ENCODE data around the gene SPRR2E.

The SPRR2E gene

DNA sequence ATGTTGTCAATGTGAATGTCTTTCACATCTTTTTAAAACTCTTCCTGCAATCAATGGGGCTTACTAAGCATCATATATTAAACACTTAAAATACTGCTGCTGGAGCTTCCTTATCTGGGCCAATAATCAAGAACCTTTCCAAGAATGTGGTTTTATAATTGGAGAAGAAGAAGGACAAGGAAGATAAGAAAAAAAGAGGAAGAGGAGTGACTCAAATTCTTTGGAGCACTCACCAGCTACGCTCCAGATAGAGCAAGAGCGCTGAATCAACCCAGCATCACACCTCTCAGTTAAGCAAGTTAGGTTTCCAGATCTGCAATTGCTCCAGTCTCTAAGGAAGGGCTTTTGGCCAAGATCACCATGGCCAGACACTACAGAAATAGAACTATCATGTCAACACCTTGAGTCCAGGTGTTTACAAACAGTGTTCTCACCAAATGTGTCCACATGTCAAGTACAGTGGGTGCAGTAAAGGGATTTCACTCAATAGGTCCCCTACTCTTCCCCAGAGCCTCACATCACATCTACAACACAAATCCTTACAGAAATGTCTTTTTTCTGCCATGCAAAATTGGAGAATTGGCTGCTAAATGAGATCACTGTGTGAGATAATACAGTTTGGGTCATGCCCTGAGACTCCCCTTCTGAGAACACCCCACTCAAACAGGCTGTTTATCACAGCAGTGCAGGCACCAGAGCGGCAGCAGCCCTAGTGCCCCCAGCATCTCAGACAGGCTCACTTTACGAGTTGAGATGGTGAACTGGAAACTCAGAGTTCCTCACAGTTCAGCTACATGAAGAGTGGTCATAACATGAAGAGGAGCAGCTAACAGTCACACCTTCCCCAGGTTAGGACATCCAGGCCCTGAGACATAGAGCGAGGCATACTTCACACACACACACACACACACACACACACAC lies 21.3 kb downstream of the SPRR2E start:
- ChIA-PET CTCF (interaction anchor here (0.6 kb wide), 1 partner anchor 376 kb away, joined by 3 read pairs; no protein-coding TSS in a partner anchor), POLR2A (no interaction called here)
- no peak for TF ChIP-seq CTBP1 (IDR thresholded peaks at IDR 0.05; ENCODE audit: borderline replicate concordance)
- no peak for TF ChIP-seq ZNF384 (IDR thresholded peaks at IDR 0.05)
- TF ChIP-seq SUZ12 (IDR thresholded peaks at IDR 0.05): no peak
- no peak for DNase-seq (ENCODE audit: extremely low spot score)

DNA sequence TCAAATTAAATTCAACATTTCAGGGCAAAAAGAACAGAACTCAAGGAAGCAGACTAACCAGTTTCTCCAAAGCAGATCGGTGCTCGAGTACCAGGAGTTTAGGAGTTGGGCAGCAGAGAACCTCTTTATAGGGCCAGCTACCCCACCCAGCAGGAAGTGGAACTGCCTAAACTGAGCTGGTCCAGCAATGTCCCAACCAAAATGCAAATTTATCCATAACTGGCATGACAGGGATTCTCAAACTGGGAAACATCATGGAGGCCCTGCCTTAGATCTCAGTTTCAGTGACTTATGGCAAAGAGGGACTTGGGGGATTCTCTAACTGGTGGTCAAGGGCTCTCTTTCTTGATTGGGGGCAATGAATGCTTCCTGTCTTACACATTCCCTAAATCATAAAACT lies 22.8 kb downstream of the SPRR2E start, which contains the start of gene SPRR2B:
TSS of gene SPRR2B (minus strand) at position 101 of the 400 bp plus-strand sequence. CDS start 772 bp downstream, outside the sequence.
- ChIA-PET CTCF (no interaction called here), POLR2A (no interaction called here)
- TF ChIP-seq FOXK2 (IDR thresholded peaks at IDR 0.05) (no peak), BHLHE40 (IDR thresholded peaks at IDR 0.05; ENCODE audit: borderline replicate concordance) (no peak), ARNT (IDR thresholded peaks at IDR 0.05) (no peak), SP1 (IDR thresholded peaks at IDR 0.05) (no peak), L3MBTL2 (conservative IDR thresholded peaks at IDR 0.05) (no peak), FOXM1 (IDR thresholded peaks at IDR 0.05; ENCODE audit: borderline replicate concordance) (no peak), HDGF (IDR thresholded peaks at IDR 0.05; ENCODE audit: borderline replicate concordance) (no peak), SUZ12 (IDR thresholded peaks at IDR 0.05) (no peak), FOXA1 (IDR thresholded peaks at IDR 0.05) (no peak)
- TF ChIP-seq, protein P1, sequence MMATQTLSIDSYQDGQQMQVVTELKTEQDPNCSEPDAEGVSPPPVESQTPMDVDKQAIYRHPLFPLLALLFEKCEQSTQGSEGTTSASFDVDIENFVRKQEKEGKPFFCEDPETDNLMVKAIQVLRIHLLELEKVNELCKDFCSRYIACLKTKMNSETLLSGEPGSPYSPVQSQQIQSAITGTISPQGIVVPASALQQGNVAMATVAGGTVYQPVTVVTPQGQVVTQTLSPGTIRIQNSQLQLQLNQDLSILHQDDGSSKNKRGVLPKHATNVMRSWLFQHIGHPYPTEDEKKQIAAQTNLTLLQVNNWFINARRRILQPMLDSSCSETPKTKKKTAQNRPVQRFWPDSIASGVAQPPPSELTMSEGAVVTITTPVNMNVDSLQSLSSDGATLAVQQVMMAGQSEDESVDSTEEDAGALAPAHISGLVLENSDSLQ (IDR thresholded peaks at IDR 0.05): no peak
- no peak for DNase-seq (ENCODE audit: extremely low spot score)

DNA sequence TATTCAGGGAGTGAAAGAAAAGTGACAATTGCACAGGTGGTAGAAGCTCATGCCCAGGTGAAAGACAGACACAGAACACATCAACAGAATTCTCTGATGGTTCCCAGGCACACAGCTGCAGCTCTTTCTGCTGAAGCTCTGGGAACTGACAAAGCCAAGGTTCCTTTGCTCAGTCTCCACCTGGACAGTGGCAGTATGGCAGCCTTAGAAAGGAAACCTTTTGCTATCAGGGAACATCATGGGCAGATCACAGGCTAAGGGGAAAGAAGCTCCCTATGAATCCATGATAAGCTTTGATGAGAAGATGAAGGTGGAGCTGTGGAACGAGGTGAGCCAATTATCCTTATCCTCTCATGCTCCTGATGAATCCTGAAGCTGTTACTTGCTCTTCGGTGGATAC lies 24.1 kb downstream of the SPRR2E start:
- ChIA-PET CTCF (no interaction called here), POLR2A (no interaction called here)
- TF ChIP-seq TARDBP (IDR thresholded peaks at IDR 0.05): no peak
- no peak for TF ChIP-seq L3MBTL2 (conservative IDR thresholded peaks at IDR 0.05)
- TF ChIP-seq FOXK2 (IDR thresholded peaks at IDR 0.05): no peak
- no peak for TF ChIP-seq SP1 (IDR thresholded peaks at IDR 0.05)
- TF ChIP-seq SUZ12 (IDR thresholded peaks at IDR 0.05): no peak
- TF ChIP-seq HDGF (IDR thresholded peaks at IDR 0.05; ENCODE audit: borderline replicate concordance): no peak
- no peak for TF ChIP-seq NFRKB (IDR thresholded peaks at IDR 0.05)
- TF ChIP-seq BHLHE40 (IDR thresholded peaks at IDR 0.05; ENCODE audit: borderline replicate concordance): no peak
- no peak for TF ChIP-seq ELF4 (IDR thresholded peaks at IDR 0.05)
- no peak for DNase-seq (ENCODE audit: extremely low spot score)

DNA sequence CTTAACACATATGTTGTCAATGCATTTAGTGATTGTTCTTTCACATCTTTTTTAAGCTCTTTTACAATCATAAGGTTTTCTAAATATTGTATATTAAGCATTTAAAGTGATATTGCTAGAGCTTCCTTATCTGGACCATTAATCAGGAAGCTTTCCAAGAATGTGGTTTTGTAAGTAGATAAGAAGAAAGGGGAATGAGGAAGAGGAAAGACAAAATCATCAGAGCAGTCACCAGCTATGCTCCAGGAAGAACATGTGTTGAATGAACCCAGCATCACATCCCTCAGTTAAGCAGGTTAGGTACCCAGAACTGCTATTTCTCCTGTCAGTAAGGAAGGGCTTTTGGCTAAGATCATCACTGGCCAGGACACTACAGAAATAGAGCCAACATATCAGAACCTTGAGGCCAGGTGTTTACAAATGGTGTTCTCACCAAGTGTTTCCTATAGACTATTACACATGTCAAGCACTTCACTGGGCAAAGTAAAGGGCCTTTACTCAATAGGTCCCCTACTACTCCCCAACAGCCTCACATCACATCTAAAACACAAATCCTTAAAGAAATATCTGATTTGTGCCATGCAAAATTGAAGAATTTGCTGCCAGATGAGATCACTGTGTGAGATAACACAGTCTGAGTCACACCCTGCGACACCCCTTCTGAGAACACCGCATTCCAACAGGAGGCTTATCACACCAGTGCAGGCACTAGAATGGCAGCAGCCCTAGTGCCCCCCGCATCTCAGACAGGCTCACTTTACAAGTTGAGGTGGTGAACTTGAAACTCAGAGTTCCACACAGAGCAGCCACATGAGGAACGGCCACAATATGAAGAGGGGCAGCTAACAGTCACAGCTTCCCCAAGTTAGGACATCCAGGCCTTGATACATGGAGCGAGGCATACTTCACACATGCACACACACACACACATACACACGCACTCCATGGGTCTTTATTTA lies 35.2 kb downstream of the SPRR2E start:
- DNase-seq (ENCODE audit: extremely low spot score): no peak
- CTCF ChIA-PET: no interaction called here
- POLR2A ChIA-PET: no interaction called here
- TF ChIP-seq FOXK2 (IDR thresholded peaks at IDR 0.05) (no peak), ARNT (IDR thresholded peaks at IDR 0.05) (no peak), NFRKB (IDR thresholded peaks at IDR 0.05) (no peak), CTBP1 (IDR thresholded peaks at IDR 0.05; ENCODE audit: borderline replicate concordance) (no peak), ELF4 (IDR thresholded peaks at IDR 0.05) (no peak), ZNF384 (IDR thresholded peaks at IDR 0.05) (no peak), TARDBP (IDR thresholded peaks at IDR 0.05) (no peak), HDGF (IDR thresholded peaks at IDR 0.05; ENCODE audit: borderline replicate concordance) (no peak), FOXA1 (IDR thresholded peaks at IDR 0.05) (no peak), SUZ12 (IDR thresholded peaks at IDR 0.05) (no peak), LEF1 (IDR thresholded peaks at IDR 0.05; ENCODE audit: borderline replicate concordance) (no peak), L3MBTL2 (conservative IDR thresholded peaks at IDR 0.05) (no peak), SP1 (IDR thresholded peaks at IDR 0.05) (no peak)
- TF ChIP-seq, protein P1 (IDR thresholded peaks at IDR 0.05): no peak

GRCh38 chr1:153058154-153058553 lies 36.2 kb downstream of the SPRR2E start:
- ChIA-PET POLR2A (no interaction called here), CTCF (no interaction called here)
- no peak for TF ChIP-seq TARDBP (IDR thresholded peaks at IDR 0.05)
- no peak for TF ChIP-seq ZNF384 (IDR thresholded peaks at IDR 0.05)
- TF ChIP-seq ELF4 (IDR thresholded peaks at IDR 0.05): no peak
- no peak for TF ChIP-seq L3MBTL2 (conservative IDR thresholded peaks at IDR 0.05)
- no peak for TF ChIP-seq BHLHE40 (IDR thresholded peaks at IDR 0.05; ENCODE audit: borderline replicate concordance)
- no peak for TF ChIP-seq ARNT (IDR thresholded peaks at IDR 0.05)
- no peak for TF ChIP-seq LEF1 (IDR thresholded peaks at IDR 0.05; ENCODE audit: borderline replicate concordance)
- TF ChIP-seq NFRKB (IDR thresholded peaks at IDR 0.05): no peak
- TF ChIP-seq, protein P1 (IDR thresholded peaks at IDR 0.05): no peak
- no peak for TF ChIP-seq FOXA1 (IDR thresholded peaks at IDR 0.05)
- no peak for TF ChIP-seq FOXK2 (IDR thresholded peaks at IDR 0.05)
- no peak for TF ChIP-seq SP1 (IDR thresholded peaks at IDR 0.05)
- no peak for TF ChIP-seq CTBP1 (IDR thresholded peaks at IDR 0.05; ENCODE audit: borderline replicate concordance)
- TF ChIP-seq HDGF (IDR thresholded peaks at IDR 0.05; ENCODE audit: borderline replicate concordance): no peak
- no peak for TF ChIP-seq FOXM1 (IDR thresholded peaks at IDR 0.05; ENCODE audit: borderline replicate concordance)
- TF ChIP-seq SUZ12 (IDR thresholded peaks at IDR 0.05): no peak
- no peak for DNase-seq (ENCODE audit: extremely low spot score)
